ENCODE results near the gene RDH5. TPM values are rescaled to one million over a fixed set of nuclear protein-coding genes. Genes with fewer than 3 reads are reported as not detected.

RDH5 gene
- total and polyA plus RNA-seq, 2 of the 13 experiments (the other 11 are each of a cell fraction or from before 2014, with no cell fraction given): 2.6 to 5.7 TPM

DNA sequence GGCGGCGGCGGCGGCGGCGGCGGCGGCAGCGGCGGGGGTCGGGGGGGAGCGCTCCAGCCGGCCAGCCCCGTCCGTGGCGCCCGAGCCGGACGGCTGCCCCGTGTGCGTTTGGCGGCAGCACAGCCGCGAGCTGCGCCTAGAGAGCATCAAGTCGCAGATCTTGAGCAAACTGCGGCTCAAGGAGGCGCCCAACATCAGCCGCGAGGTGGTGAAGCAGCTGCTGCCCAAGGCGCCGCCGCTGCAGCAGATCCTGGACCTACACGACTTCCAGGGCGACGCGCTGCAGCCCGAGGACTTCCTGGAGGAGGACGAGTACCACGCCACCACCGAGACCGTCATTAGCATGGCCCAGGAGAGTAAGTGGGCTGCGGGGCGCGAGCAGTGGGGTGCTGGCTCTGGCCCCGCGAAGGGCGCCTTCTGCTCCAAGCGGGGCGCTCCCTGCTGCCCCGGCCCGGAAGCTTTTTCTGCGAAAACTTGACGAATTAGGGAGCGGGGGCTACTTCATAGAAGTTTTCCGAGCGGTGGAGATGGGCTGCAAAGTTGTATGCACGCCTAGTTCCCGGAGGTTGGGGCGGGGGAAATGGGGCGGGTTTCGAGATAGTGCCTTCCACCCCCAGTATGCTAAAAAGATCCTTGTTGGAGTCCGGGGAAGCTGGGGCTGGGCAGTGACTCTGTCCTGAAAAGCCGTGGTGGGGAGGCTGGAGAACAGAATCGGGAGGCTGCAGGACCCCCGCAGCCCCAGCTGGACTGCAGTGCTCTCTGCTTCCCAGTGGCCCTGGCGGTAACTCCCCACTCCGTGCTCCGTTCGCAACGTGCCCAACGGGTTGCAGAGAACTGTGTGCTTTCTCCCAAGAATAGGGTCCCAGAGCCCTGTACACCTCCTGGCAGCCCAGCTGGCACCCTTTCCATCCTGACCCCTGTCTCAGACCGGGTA lies 23.5 kb downstream of the RDH5 start (continued):
- TF ChIP-seq ZBTB43 (CRISPR knock-in tag; conservative IDR thresholded peaks at IDR 0.05) (no peak), U2AF2 (IDR thresholded peaks at IDR 0.05; ENCODE audit: low read depth, low read length) (no peak), ZNF777 (CRISPR knock-in tag; IDR thresholded peaks at IDR 0.05) (peak; percentile 67; the same call in 1 of the 2 replicates), POLR2G (IDR thresholded peaks at IDR 0.05; ENCODE audit: low read depth, low read length) (no peak), NCOA1 (CRISPR knock-in tag; IDR thresholded peaks at IDR 0.05) (no peak), SAFB2 (CRISPR knock-in tag; IDR thresholded peaks at IDR 0.05; ENCODE audit: borderline replicate concordance, low read depth) (0 out of 2 replicates have a peak, but pooled peaks have one; percentile 48), ZMYM3 (CRISPR knock-in tag; IDR thresholded peaks at IDR 0.05) (peak; percentile 63), ZBTB7A (CRISPR knock-in tag; IDR thresholded peaks at IDR 0.05) (0 out of 2 replicates have a peak, but pooled peaks have one; percentile 27), ZFY (CRISPR knock-in tag; IDR thresholded peaks at IDR 0.05) (0 out of 2 replicates have a peak, but pooled peaks have one; percentile 15), ZNF274 (CRISPR knock-in tag; IDR thresholded peaks at IDR 0.05) (peak; percentile 55; the same call in 1 of the 2 replicates), AGO2 (optimal IDR thresholded peaks at IDR 0.05; ENCODE audit: low read depth, low read length) (peak; percentile 24), ZNF367 (CRISPR knock-in tag; IDR thresholded peaks at IDR 0.05; ENCODE audit: borderline replicate concordance) (no peak), ZNF768 (CRISPR knock-in tag; IDR thresholded peaks at IDR 0.05) (peak; percentile 65; the same call in 1 of the 2 replicates), ETV5 (CRISPR knock-in tag; IDR thresholded peaks at IDR 0.05; ENCODE audit: borderline replicate concordance) (no peak), POLR2AphosphoS2 (IDR thresholded peaks at IDR 0.05; ENCODE audit: low read depth, low read length) (no peak)
- TF ChIP-seq, protein P1, sequence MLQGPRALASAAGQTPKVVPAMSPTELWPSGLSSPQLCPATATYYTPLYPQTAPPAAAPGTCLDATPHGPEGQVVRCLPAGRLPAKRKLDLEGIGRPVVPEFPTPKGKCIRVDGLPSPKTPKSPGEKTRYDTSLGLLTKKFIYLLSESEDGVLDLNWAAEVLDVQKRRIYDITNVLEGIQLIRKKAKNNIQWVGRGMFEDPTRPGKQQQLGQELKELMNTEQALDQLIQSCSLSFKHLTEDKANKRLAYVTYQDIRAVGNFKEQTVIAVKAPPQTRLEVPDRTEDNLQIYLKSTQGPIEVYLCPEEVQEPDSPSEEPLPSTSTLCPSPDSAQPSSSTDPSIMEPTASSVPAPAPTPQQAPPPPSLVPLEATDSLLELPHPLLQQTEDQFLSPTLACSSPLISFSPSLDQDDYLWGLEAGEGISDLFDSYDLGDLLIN (CRISPR knock-in tag; IDR thresholded peaks at IDR 0.05; ENCODE audit: borderline replicate concordance): no peak
- TF ChIP-seq, protein P2, sequence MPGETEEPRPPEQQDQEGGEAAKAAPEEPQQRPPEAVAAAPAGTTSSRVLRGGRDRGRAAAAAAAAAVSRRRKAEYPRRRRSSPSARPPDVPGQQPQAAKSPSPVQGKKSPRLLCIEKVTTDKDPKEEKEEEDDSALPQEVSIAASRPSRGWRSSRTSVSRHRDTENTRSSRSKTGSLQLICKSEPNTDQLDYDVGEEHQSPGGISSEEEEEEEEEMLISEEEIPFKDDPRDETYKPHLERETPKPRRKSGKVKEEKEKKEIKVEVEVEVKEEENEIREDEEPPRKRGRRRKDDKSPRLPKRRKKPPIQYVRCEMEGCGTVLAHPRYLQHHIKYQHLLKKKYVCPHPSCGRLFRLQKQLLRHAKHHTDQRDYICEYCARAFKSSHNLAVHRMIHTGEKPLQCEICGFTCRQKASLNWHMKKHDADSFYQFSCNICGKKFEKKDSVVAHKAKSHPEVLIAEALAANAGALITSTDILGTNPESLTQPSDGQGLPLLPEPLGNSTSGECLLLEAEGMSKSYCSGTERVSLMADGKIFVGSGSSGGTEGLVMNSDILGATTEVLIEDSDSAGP (CRISPR knock-in tag; IDR thresholded peaks at IDR 0.05; ENCODE audit: borderline replicate concordance): peak; percentile 68
- TF ChIP-seq, protein P3, sequence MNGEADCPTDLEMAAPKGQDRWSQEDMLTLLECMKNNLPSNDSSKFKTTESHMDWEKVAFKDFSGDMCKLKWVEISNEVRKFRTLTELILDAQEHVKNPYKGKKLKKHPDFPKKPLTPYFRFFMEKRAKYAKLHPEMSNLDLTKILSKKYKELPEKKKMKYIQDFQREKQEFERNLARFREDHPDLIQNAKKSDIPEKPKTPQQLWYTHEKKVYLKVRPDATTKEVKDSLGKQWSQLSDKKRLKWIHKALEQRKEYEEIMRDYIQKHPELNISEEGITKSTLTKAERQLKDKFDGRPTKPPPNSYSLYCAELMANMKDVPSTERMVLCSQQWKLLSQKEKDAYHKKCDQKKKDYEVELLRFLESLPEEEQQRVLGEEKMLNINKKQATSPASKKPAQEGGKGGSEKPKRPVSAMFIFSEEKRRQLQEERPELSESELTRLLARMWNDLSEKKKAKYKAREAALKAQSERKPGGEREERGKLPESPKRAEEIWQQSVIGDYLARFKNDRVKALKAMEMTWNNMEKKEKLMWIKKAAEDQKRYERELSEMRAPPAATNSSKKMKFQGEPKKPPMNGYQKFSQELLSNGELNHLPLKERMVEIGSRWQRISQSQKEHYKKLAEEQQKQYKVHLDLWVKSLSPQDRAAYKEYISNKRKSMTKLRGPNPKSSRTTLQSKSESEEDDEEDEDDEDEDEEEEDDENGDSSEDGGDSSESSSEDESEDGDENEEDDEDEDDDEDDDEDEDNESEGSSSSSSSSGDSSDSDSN (CRISPR knock-in tag; IDR thresholded peaks at IDR 0.05): 0 out of 2 replicates have a peak, but pooled peaks have one; percentile 7
- TF ChIP-seq, protein P4, sequence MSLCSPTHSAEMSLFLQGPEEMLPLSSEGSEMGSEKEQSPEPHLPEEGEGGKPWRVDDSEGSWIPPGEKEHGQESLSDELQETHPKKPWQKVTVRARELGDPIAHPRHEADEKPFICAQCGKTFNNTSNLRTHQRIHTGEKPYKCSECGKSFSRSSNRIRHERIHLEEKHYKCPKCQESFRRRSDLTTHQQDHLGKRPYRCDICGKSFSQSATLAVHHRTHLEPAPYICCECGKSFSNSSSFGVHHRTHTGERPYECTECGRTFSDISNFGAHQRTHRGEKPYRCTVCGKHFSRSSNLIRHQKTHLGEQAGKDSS (CRISPR knock-in tag; IDR thresholded peaks at IDR 0.05; ENCODE audit: borderline replicate concordance, low read depth): 0 out of 2 replicates have a peak, but pooled peaks have one; percentile 1
